ENCODE measurements around the gene CETP. TPM values are rescaled to one million over a fixed set of nuclear protein-coding genes. Genes with fewer than 3 reads are reported as not detected.
A peak's percentile ranks its signal among the peaks of the same experiment; 100 is the strongest.

CETP gene
- total and polyA plus RNA-seq, 2 of the 13 experiments (the other 11 are each of a cell fraction or from before 2014, with no cell fraction given) = 0.31 to 9.8 TPM

DNA sequence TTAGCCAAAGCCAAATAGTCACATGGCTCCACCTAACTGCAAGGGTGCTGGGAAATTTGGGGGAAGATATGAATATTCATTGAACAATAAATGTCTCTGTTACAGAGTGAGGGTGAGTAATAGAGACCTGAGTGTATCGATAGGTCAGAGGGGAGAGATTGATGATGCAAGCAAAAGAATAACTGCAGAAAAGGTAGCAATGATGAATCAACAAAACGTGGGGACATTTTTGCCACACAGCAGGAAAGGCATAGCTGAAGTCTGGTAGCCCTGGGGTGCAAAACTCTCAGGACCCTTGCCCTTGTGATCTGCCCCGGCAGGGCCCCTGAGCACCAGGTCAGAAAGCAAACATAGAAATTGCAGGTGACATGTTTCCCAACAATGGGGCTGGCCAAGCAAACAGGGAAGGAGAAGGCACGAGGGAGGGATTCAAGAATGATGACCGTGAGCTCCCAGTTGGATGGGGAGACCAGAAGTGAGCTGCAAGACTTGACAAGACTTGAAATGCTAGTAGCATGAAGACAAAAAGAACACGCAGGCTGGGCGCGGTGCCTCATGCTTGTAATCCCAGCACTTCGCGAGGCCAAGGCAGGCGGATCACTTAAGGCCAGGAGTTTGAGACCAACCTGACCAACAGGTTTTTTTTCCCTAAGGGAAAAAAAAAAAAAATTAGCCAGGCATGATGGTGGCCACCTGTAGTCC is 42.5 kb upstream of the CETP start (continued):
- TF ChIP-seq, protein P1, sequence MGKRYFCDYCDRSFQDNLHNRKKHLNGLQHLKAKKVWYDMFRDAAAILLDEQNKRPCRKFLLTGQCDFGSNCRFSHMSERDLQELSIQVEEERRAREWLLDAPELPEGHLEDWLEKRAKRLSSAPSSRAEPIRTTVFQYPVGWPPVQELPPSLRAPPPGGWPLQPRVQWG (CRISPR knock-in tag; IDR thresholded peaks at IDR 0.05; ENCODE audit: borderline replicate concordance, low read depth) = no peak
- TF ChIP-seq PCBP1 (IDR thresholded peaks at IDR 0.05; ENCODE audit: borderline replicate concordance, low read depth, low read length) = no peak
- TF ChIP-seq SNRNP70 (IDR thresholded peaks at IDR 0.05; ENCODE audit: low read depth, low read length) = no peak
- peak; percentile 91 for TF ChIP-seq TGIF2 (CRISPR knock-in tag; IDR thresholded peaks at IDR 0.05)
- TF ChIP-seq ZNF251 (CRISPR knock-in tag; IDR thresholded peaks at IDR 0.05) = no peak
- TF ChIP-seq RCOR2 (CRISPR knock-in tag; IDR thresholded peaks at IDR 0.05) = peak; percentile 88
- no peak for TF ChIP-seq SIX1 (CRISPR knock-in tag; IDR thresholded peaks at IDR 0.05; ENCODE audit: borderline replicate concordance)
- TF ChIP-seq TARDBP (CRISPR knock-in tag; IDR thresholded peaks at IDR 0.05) = peak; percentile 96; the same call in 1 of the 2 replicates
- TF ChIP-seq ZNF337 (CRISPR knock-in tag; IDR thresholded peaks at IDR 0.05; ENCODE audit: borderline replicate concordance, low read depth) = no peak
- no peak for TF ChIP-seq ZNF20 (CRISPR knock-in tag; IDR thresholded peaks at IDR 0.05)
- TF ChIP-seq GFI1 (CRISPR knock-in tag; IDR thresholded peaks at IDR 0.05; ENCODE audit: borderline replicate concordance) = peak; percentile 65; the same call in 1 of the 2 replicates
- TF ChIP-seq, protein P2, sequence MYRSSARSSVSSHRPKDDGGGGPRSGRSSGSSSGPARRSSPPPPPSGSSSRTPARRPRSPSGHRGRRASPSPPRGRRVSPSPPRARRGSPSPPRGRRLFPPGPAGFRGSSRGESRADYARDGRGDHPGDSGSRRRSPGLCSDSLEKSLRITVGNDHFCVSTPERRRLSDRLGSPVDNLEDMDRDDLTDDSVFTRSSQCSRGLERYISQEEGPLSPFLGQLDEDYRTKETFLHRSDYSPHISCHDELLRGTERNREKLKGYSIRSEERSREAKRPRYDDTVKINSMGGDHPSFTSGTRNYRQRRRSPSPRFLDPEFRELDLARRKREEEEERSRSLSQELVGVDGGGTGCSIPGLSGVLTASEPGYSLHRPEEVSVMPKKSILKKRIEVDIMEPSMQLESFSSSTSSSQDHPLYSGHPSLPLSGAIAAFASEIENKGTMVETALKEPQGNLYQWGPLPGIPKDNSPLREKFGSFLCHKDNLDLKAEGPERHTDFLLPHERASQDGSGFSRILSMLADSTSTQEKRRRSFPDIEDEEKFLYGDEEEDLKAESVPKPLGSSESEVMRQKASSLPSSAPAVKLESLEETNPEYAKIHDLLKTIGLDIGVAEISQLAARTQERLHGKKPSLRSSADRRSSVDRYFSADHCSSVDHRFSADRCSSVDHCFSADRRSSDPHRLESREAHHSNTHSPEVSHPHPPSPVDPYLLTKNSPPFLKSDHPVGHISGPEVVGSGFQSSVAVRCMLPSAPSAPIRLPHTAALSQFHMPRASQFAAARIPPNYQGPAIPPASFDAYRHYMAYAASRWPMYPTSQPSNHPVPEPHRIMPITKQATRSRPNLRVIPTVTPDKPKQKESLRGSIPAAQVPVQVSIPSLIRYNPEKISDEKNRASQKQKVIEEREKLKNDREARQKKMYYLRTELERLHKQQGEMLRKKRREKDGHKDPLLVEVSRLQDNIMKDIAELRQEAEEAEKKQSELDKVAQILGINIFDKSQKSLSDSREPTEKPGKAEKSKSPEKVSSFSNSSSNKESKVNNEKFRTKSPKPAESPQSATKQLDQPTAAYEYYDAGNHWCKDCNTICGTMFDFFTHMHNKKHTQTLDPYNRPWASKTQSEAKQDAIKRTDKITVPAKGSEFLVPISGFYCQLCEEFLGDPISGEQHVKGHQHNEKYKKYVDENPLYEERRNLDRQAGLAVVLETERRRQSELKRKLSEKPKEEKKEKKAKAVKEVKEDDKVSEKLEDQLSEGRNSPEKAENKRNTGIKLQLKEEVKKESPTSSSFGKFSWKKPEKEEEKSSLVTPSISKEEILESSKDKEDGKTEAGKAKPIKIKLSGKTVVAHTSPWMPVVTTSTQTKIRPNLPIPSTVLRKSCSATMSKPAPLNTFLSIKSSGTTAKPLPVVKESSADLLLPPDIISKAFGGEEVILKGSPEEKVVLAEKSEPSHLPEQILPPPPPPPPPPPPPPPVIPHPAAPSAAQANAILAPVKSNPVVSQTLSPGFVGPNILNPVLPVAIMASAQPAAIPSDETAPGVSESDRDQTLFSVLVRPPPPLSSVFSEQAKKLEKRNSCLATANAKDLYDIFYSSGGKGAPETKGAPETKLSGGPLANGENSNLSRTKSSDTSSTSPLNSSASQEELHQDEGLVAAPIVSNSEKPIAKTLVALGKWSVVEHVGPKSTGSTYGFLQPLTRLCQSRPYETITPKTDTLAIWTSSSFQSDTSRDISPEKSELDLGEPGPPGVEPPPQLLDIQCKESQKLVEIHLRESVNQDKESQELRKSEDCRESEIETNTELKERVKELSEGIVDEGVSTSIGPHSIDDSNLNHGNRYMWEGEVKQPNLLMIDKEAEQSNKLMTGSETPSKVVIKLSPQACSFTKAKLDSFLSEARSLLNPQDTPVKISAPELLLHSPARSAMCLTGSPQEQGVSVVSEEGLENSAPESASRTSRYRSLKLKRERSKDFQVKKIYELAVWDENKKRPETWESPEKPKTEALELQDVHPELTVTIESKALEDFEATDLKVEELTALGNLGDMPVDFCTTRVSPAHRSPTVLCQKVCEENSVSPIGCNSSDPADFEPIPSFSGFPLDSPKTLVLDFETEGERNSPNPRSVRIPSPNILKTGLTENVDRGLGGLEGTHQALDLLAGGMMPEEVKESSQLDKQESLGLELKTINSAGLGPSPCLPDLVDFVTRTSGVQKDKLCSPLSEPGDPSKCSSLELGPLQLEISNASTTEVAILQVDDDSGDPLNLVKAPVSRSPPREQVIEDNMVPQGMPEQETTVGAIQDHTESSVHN (CRISPR knock-in tag; IDR thresholded peaks at IDR 0.05) = no peak; the same call in 1 of the 2 replicates
- TF ChIP-seq, protein P3, sequence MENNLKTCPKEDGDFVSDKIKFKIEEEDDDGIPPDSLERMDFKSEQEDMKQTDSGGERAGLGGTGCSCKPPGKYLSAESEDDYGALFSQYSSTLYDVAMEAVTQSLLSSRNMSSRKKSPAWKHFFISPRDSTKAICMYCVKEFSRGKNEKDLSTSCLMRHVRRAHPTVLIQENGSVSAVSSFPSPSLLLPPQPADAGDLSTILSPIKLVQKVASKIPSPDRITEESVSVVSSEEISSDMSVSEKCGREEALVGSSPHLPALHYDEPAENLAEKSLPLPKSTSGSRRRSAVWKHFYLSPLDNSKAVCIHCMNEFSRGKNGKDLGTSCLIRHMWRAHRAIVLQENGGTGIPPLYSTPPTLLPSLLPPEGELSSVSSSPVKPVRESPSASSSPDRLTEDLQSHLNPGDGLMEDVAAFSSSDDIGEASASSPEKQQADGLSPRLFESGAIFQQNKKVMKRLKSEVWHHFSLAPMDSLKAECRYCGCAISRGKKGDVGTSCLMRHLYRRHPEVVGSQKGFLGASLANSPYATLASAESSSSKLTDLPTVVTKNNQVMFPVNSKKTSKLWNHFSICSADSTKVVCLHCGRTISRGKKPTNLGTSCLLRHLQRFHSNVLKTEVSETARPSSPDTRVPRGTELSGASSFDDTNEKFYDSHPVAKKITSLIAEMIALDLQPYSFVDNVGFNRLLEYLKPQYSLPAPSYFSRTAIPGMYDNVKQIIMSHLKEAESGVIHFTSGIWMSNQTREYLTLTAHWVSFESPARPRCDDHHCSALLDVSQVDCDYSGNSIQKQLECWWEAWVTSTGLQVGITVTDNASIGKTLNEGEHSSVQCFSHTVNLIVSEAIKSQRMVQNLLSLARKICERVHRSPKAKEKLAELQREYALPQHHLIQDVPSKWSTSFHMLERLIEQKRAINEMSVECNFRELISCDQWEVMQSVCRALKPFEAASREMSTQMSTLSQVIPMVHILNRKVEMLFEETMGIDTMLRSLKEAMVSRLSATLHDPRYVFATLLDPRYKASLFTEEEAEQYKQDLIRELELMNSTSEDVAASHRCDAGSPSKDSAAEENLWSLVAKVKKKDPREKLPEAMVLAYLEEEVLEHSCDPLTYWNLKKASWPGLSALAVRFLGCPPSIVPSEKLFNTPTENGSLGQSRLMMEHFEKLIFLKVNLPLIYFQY (CRISPR knock-in tag; IDR thresholded peaks at IDR 0.05; ENCODE audit: borderline replicate concordance) = no peak
- TF ChIP-seq, protein P4, sequence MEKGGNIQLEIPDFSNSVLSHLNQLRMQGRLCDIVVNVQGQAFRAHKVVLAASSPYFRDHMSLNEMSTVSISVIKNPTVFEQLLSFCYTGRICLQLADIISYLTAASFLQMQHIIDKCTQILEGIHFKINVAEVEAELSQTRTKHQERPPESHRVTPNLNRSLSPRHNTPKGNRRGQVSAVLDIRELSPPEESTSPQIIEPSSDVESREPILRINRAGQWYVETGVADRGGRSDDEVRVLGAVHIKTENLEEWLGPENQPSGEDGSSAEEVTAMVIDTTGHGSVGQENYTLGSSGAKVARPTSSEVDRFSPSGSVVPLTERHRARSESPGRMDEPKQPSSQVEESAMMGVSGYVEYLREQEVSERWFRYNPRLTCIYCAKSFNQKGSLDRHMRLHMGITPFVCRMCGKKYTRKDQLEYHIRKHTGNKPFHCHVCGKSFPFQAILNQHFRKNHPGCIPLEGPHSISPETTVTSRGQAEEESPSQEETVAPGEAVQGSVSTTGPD (CRISPR knock-in tag; IDR thresholded peaks at IDR 0.05) = 0 out of 2 replicates have a peak, but pooled peaks have one; percentile 44
- no peak for TF ChIP-seq ZNF790 (CRISPR knock-in tag; IDR thresholded peaks at IDR 0.05; ENCODE audit: borderline replicate concordance)
